ENCODE measurements around the gene ENG. TPM values are rescaled to one million over a fixed set of nuclear protein-coding genes. Genes with fewer than 3 reads are reported as not detected.
"Not testable (repeated sequence)": the region's sequence is repeated elsewhere in the genome, so short reads cannot be mapped to it uniquely, and the experiment has no call there.

ENG gene
- total RNA-seq, 2 experiments from 2014 or later, result 18.4 to 21.3 TPM

- no peak overlapping the region for H3K27ac Mint-ChIP-seq
- H3K36me3 Mint-ChIP-seq, result no peaks in the 10 kb centered on the region
- H3K27me3 Mint-ChIP-seq, result no peaks in the 10 kb centered on the region
- CTCF ChIA-PET, result no interaction called here
- H3K4me3 Mint-ChIP-seq, result no peak overlapping the region
- DNase-seq, result no peak
- no peaks in the 10 kb centered on the region for H3K9me3 Mint-ChIP-seq (ENCODE audit: low read depth)
- H3K4me1 Mint-ChIP-seq, result no peaks in the 10 kb centered on the region
- no peak for ATAC-seq
These were observed 13.2 kb downstream of the ENG start for GRCh38 chr9:127841087-127841835.

- ATAC-seq (no peak), DNase-seq (no peak)
- Mint-ChIP-seq H3K27me3 (no peaks in the 10 kb centered on the region), H3K9me3 (ENCODE audit: low read depth) (no peaks in the 10 kb centered on the region), H3K4me1 (peaks cover 5% of the 10 kb centered on the region), H3K27ac (no peak overlapping the region), H3K4me3 (no peak overlapping the region), H3K36me3 (no peaks in the 10 kb centered on the region)
- CTCF ChIA-PET, result interaction anchor here (1.1 kb wide), 1 partner anchor 15 kb away, joined by 3 read pairs; no protein-coding TSS in a partner anchor
These were observed 15.9 kb downstream of the ENG start for GRCh38 chr9:127838375-127839078.

- Mint-ChIP-seq H3K27ac (no peak overlapping the region), H3K4me1 (peaks cover 8% of the 10 kb centered on the region), H3K4me3 (no peak overlapping the region), H3K36me3 (no peaks in the 10 kb centered on the region), H3K27me3 (no peaks in the 10 kb centered on the region), H3K9me3 (ENCODE audit: low read depth) (no peaks in the 10 kb centered on the region)
- CTCF ChIA-PET, result interaction anchor here (0.8 to 1.1 kb wide), 2 partner anchors 16 to 32 kb away, joined by 3 to 5 read pairs; no protein-coding TSS in a partner anchor
- DNase-seq, result no peak
- ATAC-seq, result no peak
These were observed 17.1 kb downstream of the ENG start for GRCh38 chr9:127837346-127837745.

- H3K4me3 Mint-ChIP-seq; CTCF ChIA-PET; ATAC-seq; H3K4me1 Mint-ChIP-seq; DNase-seq; H3K27me3 Mint-ChIP-seq; H3K27ac Mint-ChIP-seq; H3K9me3 Mint-ChIP-seq (ENCODE audit: low read depth); H3K36me3 Mint-ChIP-seq: not testable (repeated sequence)
These were observed 17.9 kb downstream of the ENG start for GRCh38 chr9:127836561-127836960.

GRCh38 chr9:127835991-127836516 is 18.4 kb downstream of the ENG start:
- ATAC-seq (no peak), DNase-seq (no peak)
- H3K4me3 Mint-ChIP-seq, result no peak overlapping the region
- no peaks in the 10 kb centered on the region for H3K9me3 Mint-ChIP-seq (ENCODE audit: low read depth)
- no peaks in the 10 kb centered on the region for H3K27me3 Mint-ChIP-seq
- peaks cover 9% of the 10 kb centered on the region for H3K4me1 Mint-ChIP-seq
- CTCF ChIA-PET, result no interaction called here
- no peak overlapping the region for H3K27ac Mint-ChIP-seq
- H3K36me3 Mint-ChIP-seq, result no peaks in the 10 kb centered on the region

GRCh38 chr9:127833555-127833954 is 20.9 kb downstream of the ENG start:
- peaks cover 9% of the 10 kb centered on the region for H3K4me1 Mint-ChIP-seq
- H3K27me3 Mint-ChIP-seq, result no peaks in the 10 kb centered on the region
- no peak overlapping the region for H3K4me3 Mint-ChIP-seq
- CTCF ChIA-PET, result interaction anchor here (0.7 to 3.4 kb wide), 3 partner anchors 36 to 168 kb away, joined by 3 to 11 read pairs (median 5); no protein-coding TSS in a partner anchor
- DNase-seq (no peak), ATAC-seq (no peak)
- H3K9me3 Mint-ChIP-seq (ENCODE audit: low read depth), result no peaks in the 10 kb centered on the region
- H3K36me3 Mint-ChIP-seq, result no peaks in the 10 kb centered on the region
- H3K27ac Mint-ChIP-seq, result no peak overlapping the region

GRCh38 chr9:127832248-127832647 is 22.2 kb downstream of the ENG start:
- Mint-ChIP-seq H3K27me3 (no peaks in the 10 kb centered on the region), H3K4me1 (peaks cover 9% of the 10 kb centered on the region), H3K36me3 (no peaks in the 10 kb centered on the region), H3K9me3 (ENCODE audit: low read depth) (no peaks in the 10 kb centered on the region), H3K27ac (no peak overlapping the region), H3K4me3 (no peak overlapping the region)
- ATAC-seq, result no peak
- CTCF ChIA-PET, result interaction anchor here (0.7 to 3.4 kb wide), 2 partner anchors 37 to 78 kb away, joined by 3 to 11 read pairs; no protein-coding TSS in a partner anchor
- no peak for DNase-seq

GRCh38 chr9:127829205-127829906 is 25.1 kb downstream of the ENG start:
- H3K27ac Mint-ChIP-seq, result no peak overlapping the region
- DNase-seq (no peak), ATAC-seq (no peak)
- no peaks in the 10 kb centered on the region for H3K36me3 Mint-ChIP-seq
- H3K4me3 Mint-ChIP-seq, result no peak overlapping the region
- no peaks in the 10 kb centered on the region for H3K27me3 Mint-ChIP-seq
- CTCF ChIA-PET, result interaction anchor here (0.8 kb wide), 1 partner anchor 41 kb away, joined by 3 read pairs; no protein-coding TSS in a partner anchor
- H3K4me1 Mint-ChIP-seq, result peaks cover 4% of the 10 kb centered on the region
- H3K9me3 Mint-ChIP-seq (ENCODE audit: low read depth), result no peaks in the 10 kb centered on the region

GRCh38 chr9:127828262-127829031 is 26.0 kb downstream of the ENG start:
- no peaks in the 10 kb centered on the region for H3K36me3 Mint-ChIP-seq
- CTCF ChIA-PET, result interaction anchor here (0.7 to 0.8 kb wide), 2 partner anchors 41 to 42 kb away, joined by 3 read pairs; no protein-coding TSS in a partner anchor
- H3K9me3 Mint-ChIP-seq (ENCODE audit: low read depth), result no peaks in the 10 kb centered on the region
- peaks cover 4% of the 10 kb centered on the region for H3K4me1 Mint-ChIP-seq
- no peaks in the 10 kb centered on the region for H3K27me3 Mint-ChIP-seq
- H3K4me3 Mint-ChIP-seq, result no peak overlapping the region
- DNase-seq, result no peak
- no peak for ATAC-seq
- H3K27ac Mint-ChIP-seq, result no peak overlapping the region

GRCh38 chr9:127826253-127826913 is 28.1 kb downstream of the ENG start:
- H3K36me3 Mint-ChIP-seq, result no peaks in the 10 kb centered on the region
- CTCF ChIA-PET, result no interaction called here
- DNase-seq (no peak), ATAC-seq (no peak)
- no peaks in the 10 kb centered on the region for H3K27me3 Mint-ChIP-seq
- H3K27ac Mint-ChIP-seq, result no peak overlapping the region
- no peaks in the 10 kb centered on the region for H3K4me1 Mint-ChIP-seq
- no peaks in the 10 kb centered on the region for H3K9me3 Mint-ChIP-seq (ENCODE audit: low read depth)
- no peak overlapping the region for H3K4me3 Mint-ChIP-seq

GRCh38 chr9:127825319-127826051 is 29.0 kb downstream of the ENG start:
- ATAC-seq (peak; percentile 23), DNase-seq (no peak)
- H3K27me3 Mint-ChIP-seq, result no peaks in the 10 kb centered on the region
- H3K27ac Mint-ChIP-seq, result no peak overlapping the region
- H3K36me3 Mint-ChIP-seq, result no peaks in the 10 kb centered on the region
- CTCF ChIA-PET, result no interaction called here
- H3K9me3 Mint-ChIP-seq (ENCODE audit: low read depth), result no peaks in the 10 kb centered on the region
- no peak overlapping the region for H3K4me3 Mint-ChIP-seq
- H3K4me1 Mint-ChIP-seq, result no peaks in the 10 kb centered on the region

GRCh38 chr9:127822108-127822507 is 32.4 kb downstream of the ENG start:
- no peaks in the 10 kb centered on the region for H3K9me3 Mint-ChIP-seq (ENCODE audit: low read depth)
- no peak overlapping the region for H3K27ac Mint-ChIP-seq
- CTCF ChIA-PET, result interaction anchor here (1.4 kb wide), 1 partner anchor 48 kb away, joined by 4 read pairs; no protein-coding TSS in a partner anchor
- no peak overlapping the region for H3K4me3 Mint-ChIP-seq
- H3K36me3 Mint-ChIP-seq, result peaks cover 5% of the 10 kb centered on the region
- H3K4me1 Mint-ChIP-seq, result no peaks in the 10 kb centered on the region
- no peaks in the 10 kb centered on the region for H3K27me3 Mint-ChIP-seq
- no peak for DNase-seq
- ATAC-seq, result no peak

Data from activated CD8-positive, alpha-beta memory T cell treated with anti-CD3 and anti-CD28 coated beads, Interleukin-2, amount 10 ng/mL, durations not matched to agents 7 days and 5 days (primary cell).